ENCODE measurements around the gene SCYGR6.

SCYGR6 gene

DNA sequence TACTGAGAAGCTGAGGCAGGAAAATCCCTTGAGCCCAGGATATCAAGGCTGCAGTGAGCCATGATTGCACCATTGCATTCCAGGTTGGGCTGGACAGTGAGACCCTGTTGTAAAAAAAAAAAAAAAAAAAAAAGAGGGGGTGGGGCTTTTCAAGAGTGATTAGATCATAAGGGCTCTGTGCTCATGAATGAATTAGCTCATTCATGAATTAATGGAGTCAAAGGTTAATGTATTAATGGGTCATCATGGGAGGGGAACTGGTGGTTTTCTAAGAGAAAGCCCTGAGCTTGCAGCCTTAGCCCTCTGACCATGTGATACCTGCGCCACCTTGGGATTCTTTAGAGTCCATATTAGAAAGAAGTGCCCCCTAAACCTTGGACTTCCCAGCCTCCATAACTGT is 11.3 kb downstream of the SCYGR6 start:
- no peak for DNase-seq (ENCODE audit: low read depth in 1 of 2, low spot score in 1 of 2)

DNA sequence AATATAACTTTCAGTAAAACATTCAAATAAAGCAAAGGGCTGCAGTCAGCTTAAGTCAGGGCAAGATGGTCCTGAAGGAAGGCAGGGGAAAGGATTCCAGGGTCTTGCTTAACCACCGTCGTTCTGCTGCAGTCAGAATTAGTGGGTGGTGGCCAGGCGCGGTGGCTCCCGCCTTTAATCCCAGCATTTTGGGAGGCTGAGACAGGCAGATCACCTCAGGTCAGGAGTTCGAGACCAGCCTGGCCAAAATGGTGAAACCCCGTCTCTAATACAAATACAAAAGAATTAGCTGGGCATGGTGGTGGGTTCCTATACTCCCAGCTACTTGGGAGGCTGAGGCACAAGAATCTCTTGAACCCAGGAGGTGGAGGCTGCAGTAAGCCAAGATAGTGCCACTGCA is 13.6 kb downstream of the SCYGR6 start:
- DNase-seq (ENCODE audit: low read depth in 1 of 2, low spot score in 1 of 2), result no peak

GRCh38 chr2:227707390-227707789 is 17.2 kb downstream of the SCYGR6 start:
- DNase-seq (ENCODE audit: low read depth in 1 of 2, low spot score in 1 of 2), result no peak

- no peak for DNase-seq (ENCODE audit: low read depth in 1 of 2, low spot score in 1 of 2)
Measured at GRCh38 chr2:227706859-227707258, 17.7 kb downstream of the SCYGR6 start.

DNA sequence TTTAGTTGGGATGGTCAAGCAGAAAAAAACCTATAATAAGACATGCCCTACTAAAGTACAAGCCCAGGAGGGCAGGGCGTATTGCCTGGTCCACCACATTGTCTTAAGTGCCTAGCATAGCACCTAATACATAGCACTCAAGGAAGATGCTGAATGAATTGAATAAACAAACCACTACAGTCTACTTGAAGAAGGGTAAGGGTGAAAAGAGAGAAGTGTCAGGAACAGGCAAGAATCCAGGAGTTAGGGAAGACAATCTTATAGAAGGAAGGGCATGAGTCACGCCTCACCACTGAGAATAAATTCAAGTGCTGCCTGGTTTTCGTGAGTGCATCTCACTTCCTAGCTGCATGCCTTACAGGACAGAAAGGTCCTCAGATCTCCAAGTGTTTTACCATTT is 20.6 kb downstream of the SCYGR6 start:
- no peak for DNase-seq (ENCODE audit: low read depth in 1 of 2, low spot score in 1 of 2)

GRCh38 chr2:227703280-227703732 is 21.3 kb downstream of the SCYGR6 start:
- no peak for DNase-seq (ENCODE audit: low read depth in 1 of 2, low spot score in 1 of 2)

DNA sequence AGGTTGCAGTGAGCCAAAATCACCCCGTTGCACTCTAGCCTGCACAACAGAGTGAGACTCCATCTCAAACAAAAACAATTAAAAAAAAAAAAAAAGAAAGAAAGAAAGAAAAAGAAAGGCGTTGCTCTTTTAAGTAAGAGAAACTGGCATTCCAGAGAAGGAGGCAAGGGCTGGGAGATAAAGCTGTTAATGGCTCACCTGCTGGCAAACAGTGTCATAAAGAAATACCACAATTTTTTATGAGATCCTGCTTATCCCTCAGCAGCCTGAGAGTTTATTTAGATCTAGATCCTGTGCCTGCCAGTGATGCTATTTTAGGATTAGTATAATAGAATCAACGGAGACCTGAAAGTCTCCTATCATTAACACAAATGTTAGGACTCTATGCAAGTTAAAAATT is 23.0 kb downstream of the SCYGR6 start:
- DNase-seq (ENCODE audit: low read depth in 1 of 2, low spot score in 1 of 2), result no peak

DNA sequence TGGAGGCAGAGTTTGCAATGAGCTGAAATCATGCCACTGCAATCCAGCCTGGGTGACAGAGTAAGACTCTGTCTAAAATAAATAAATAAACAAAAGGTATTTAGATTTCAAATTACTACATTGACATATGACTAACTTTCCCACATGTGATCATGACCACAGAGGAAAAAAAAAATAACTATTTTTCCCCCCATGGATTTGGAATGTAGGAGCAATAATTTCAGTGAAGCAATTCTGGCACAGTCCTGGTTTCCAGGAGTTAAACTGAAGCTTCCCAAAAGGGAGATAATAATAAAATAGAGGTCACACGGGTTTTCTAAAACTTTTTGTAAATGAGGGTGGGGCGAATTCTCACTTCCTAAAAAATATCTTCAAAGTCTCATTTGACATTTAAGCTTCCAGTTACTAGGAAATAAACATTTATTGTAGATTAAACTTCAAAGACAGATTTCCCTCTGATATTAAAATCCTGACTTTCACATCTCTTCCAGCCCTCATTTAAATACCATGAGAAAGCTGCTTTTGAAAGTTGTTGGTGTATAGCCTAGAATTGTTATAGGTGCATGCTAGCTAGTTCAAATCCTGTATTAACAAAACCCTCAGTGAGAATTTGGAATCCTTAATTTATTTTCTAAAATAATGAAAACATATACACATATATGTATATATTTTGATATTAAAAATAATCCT is 27.4 kb downstream of the SCYGR6 start:
- DNase-seq (ENCODE audit: low read depth in 1 of 2, low spot score in 1 of 2), result no peak

GRCh38 chr2:227687189-227687588 is 37.4 kb downstream of the SCYGR6 start:
- DNase-seq (ENCODE audit: low read depth in 1 of 2, low spot score in 1 of 2), result no peak

DNA sequence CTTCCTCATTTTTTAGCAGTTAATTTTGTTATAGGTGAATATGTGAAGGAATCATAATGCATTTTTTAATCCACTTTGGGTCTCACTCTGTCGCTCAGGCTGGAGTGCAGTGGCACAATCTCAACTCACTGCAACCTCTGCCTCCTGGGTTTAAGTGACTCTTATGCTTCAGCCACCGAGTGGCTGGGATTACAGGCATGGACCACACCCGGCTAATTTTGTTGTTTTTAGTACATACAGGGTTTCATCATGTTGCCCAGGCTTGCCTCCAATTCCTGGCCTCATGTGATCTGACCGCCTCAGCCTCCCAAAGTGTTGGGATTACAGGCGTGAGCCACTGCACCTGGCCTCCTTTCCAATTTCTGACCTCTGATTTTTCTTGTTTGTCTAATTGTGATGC is 40.3 kb downstream of the SCYGR6 start:
- DNase-seq (ENCODE audit: low read depth in 1 of 2, low spot score in 1 of 2), result no peak

- no peak for DNase-seq (ENCODE audit: low read depth in 1 of 2, low spot score in 1 of 2)
Measured at GRCh38 chr2:227677928-227678327, 46.6 kb downstream of the SCYGR6 start.

DNA sequence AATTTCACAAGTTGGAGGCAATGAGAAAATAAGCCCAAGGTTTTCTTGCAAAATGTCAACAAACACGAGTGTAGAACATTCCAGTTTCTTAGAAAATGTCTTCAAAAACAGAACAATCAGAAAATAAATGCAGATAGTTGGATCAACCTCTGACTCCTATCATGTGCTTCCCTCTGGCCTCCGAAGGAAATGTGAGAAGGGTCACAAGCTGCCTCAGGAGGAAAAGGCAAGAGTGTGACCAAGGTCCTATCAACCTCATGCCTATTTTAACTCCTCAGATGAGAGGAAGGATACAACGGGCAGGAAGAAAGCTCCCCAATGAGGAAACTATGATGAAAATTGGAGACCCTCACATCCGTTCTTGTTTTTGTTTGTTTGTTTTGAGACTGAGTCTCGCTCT is 50.1 kb downstream of the SCYGR6 start:
- DNase-seq (ENCODE audit: low read depth in 1 of 2, low spot score in 1 of 2), result no peak
